Osteoblast (primary cell): ENCODE data around the gene SAMD8. TPM values are rescaled to one million over a fixed set of nuclear protein-coding genes. Genes with fewer than 3 reads are reported as not detected.

Source experiments
- DNase-seq: peaks from one replicate; pipeline ENCODE4 v3.0.0; 2011; ENCODE audit warnings: low spot score, mixed read lengths; ENCODE audit not compliant: insufficient read length; ENCODE audit errors: missing footprints
- H2AFZ ChIP-seq: 2 replicates; pipeline ENCODE4 v1.6.0; 2011; ENCODE audit warnings: mild to moderate bottlenecking, low read length
- H3K27ac ChIP-seq: 2 replicates; pipeline ENCODE4 v1.5.1; 2011; ENCODE audit warnings: mild to moderate bottlenecking, low read depth, low read length, moderate library complexity
- H3K27me3 ChIP-seq: 2 replicates; pipeline ENCODE4 v1.6.0; 2012; ENCODE audit warnings: mild to moderate bottlenecking, control low read depth, inconsistent platforms, low read length, moderate library complexity; ENCODE audit not compliant: insufficient read depth
- H3K36me3 ChIP-seq: 2 replicates; pipeline ENCODE4 v1.5.1; 2011; ENCODE audit warnings: mild to moderate bottlenecking, low read length, control low read depth, moderate library complexity; ENCODE audit not compliant: insufficient read depth
- H3K4me1 ChIP-seq: 2 replicates; pipeline ENCODE4 v1.5.1; 2011; ENCODE audit warnings: mild to moderate bottlenecking, low read length, control low read depth, moderate library complexity; ENCODE audit not compliant: insufficient read depth
- H3K4me2 ChIP-seq: 2 replicates; pipeline ENCODE4 v1.6.0; 2011; ENCODE audit warnings: mild to moderate bottlenecking, low read length; ENCODE audit not compliant: insufficient read depth
- H3K4me3 ChIP-seq: fragments of 200-600 bp; sonication (generic); 3 replicates; pipeline ENCODE4 v1.5.1; 2012; ENCODE audit warnings: mild to moderate bottlenecking, low read length, inconsistent platforms; ENCODE audit not compliant: insufficient read depth
- H3K79me2 ChIP-seq: 2 replicates; pipeline ENCODE4 v1.6.0; 2012; ENCODE audit warnings: mild to moderate bottlenecking, low read length, control low read depth, inconsistent platforms; ENCODE audit not compliant: insufficient read depth
- H3K9me3 ChIP-seq: 2 replicates; pipeline ENCODE4 v1.5.1; 2011; ENCODE audit warnings: low read depth, low read length, control low read depth
- H4K20me1 ChIP-seq: 2 replicates; pipeline ENCODE4 v1.6.0; 2012; ENCODE audit warnings: mild to moderate bottlenecking, low read length, control low read depth; ENCODE audit not compliant: insufficient read depth
- total RNA-seq: library from RNA; depleted of rRNA; stranded (reverse); fragments of >200 nt; gene quantifications from 2 replicates; pipeline ENCODE4 v1.2.3, GENCODE V29; 2012
- TF ChIP-seq, protein P1 (sequence below): IDR thresholded peaks from 2 replicates; pipeline ENCODE4 v1.5.1; 2011; ENCODE audit warnings: mild to moderate bottlenecking, low read depth, low read length, moderate library complexity; ENCODE audit errors: extremely low read depth

The SAMD8 gene
- total RNA-seq, 1 donor, result 31.5 TPM

DNA sequence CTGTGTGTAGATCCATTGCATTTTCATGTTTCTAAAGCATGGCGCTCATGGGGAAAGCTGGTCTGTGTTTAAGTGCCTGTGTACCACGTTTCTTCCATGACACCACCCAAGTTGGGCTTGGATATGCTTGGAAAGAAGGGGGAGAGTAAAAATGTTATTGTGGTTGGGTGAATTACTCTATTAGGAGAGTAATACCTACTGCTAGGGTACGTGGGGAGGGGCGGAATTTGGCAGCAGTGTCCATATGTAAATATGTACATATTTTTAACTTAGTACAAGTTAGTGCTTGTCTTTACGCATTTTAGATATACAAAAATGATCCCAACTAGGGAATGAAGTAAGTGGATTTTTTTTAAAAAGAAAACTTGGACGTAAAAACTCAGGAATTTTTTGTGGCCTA is 42.9 kb upstream of the SAMD8 start:
- Histone ChIP-seq H3K36me3 (no peaks in the 10 kb centered on the region), H3K27ac (no peak overlapping the region), H4K20me1 (no peaks in the 10 kb centered on the region), H3K79me2 (no peaks in the 10 kb centered on the region), H3K4me1 (no peaks in the 10 kb centered on the region), H3K9me3 (no peaks in the 10 kb centered on the region), H3K27me3 (no peaks in the 10 kb centered on the region), H3K4me2 (no peak overlapping the region), H3K4me3 (no peak overlapping the region), H2AFZ (no peak overlapping the region)
- no peak for DNase-seq
- TF ChIP-seq, protein P1, sequence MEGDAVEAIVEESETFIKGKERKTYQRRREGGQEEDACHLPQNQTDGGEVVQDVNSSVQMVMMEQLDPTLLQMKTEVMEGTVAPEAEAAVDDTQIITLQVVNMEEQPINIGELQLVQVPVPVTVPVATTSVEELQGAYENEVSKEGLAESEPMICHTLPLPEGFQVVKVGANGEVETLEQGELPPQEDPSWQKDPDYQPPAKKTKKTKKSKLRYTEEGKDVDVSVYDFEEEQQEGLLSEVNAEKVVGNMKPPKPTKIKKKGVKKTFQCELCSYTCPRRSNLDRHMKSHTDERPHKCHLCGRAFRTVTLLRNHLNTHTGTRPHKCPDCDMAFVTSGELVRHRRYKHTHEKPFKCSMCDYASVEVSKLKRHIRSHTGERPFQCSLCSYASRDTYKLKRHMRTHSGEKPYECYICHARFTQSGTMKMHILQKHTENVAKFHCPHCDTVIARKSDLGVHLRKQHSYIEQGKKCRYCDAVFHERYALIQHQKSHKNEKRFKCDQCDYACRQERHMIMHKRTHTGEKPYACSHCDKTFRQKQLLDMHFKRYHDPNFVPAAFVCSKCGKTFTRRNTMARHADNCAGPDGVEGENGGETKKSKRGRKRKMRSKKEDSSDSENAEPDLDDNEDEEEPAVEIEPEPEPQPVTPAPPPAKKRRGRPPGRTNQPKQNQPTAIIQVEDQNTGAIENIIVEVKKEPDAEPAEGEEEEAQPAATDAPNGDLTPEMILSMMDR, result no peak

DNA sequence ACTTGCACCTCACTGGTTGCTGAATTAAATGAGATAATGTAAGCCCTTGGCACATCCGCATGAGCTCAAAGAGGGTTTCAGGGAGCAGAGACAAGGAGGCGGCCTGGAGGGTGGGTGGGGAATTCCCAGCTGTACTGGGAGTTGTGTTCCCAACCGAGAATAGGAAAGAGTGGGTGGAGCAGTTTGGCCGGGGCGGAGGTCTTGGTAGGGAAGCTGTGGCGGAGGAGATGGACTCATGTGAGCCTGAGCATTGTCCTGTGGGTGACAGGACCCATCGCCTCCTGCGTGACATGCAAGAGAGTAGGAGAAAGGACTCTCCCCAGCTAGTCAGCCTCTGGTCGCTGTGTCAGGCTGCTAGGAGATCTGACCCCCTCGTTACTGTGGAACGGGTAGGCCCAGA is 41.0 kb upstream of the SAMD8 start:
- H3K4me1 ChIP-seq, result no peaks in the 10 kb centered on the region
- H4K20me1 ChIP-seq, result no peaks in the 10 kb centered on the region
- no peak for DNase-seq
- no peak overlapping the region for H3K27ac ChIP-seq
- H3K36me3 ChIP-seq, result no peaks in the 10 kb centered on the region
- H3K4me3 ChIP-seq, result no peak overlapping the region
- TF ChIP-seq, protein P1, result no peak
- H3K27me3 ChIP-seq, result no peaks in the 10 kb centered on the region
- no peak overlapping the region for H2AFZ ChIP-seq
- H3K9me3 ChIP-seq, result no peaks in the 10 kb centered on the region
- H3K79me2 ChIP-seq, result no peaks in the 10 kb centered on the region
- no peak overlapping the region for H3K4me2 ChIP-seq

DNA sequence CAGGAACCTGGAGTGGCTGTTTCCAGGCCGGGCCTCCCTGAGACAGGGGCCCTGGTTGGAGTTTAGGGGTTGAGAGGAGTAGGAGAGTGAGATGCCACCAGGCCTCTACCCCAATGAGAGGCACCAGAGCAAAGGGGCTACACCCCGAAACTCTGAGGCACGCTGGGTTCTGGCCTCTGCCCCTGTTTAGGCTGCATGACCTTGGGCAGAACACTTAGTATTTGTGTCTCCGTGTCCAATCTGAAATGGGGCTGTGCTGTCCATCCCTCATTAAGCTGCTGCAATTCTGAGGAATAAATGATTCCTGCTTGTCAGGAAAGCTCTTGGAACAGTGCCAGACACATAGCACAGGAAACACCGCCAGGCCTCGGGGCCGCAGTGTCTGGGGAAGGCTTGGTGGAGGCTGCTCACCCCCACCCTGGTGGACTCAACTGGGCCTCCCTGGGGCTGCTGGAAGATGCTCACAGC is 40.5 kb upstream of the SAMD8 start:
- Histone ChIP-seq H3K36me3 (no peaks in the 10 kb centered on the region), H3K27ac (no peak overlapping the region), H3K27me3 (no peaks in the 10 kb centered on the region), H4K20me1 (no peaks in the 10 kb centered on the region), H3K4me1 (no peaks in the 10 kb centered on the region), H3K4me3 (no peak overlapping the region), H3K9me3 (no peaks in the 10 kb centered on the region), H2AFZ (no peak overlapping the region), H3K4me2 (no peak overlapping the region), H3K79me2 (no peaks in the 10 kb centered on the region)
- DNase-seq, result no peak
- TF ChIP-seq, protein P1, result no peak

DNA sequence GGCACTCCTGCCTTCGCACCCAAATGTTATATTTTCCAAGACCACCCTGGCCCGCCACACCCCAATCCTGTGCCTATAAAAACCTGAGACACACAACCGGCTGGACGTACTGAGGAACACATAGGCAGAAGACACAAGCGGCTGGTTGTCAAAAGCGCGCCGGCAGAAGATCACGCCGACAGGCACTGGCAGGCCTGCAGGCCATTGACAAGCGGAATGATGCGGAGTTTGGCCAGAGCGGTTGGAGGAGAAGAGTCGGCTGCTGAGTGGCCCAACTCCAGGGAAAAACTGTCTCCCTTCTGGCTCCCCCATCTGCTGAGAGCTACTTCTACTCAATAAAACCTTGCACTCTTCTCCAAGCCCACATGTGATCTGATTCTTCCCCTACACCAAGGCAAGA is 39.7 kb upstream of the SAMD8 start:
- Histone ChIP-seq H3K36me3 (no peaks in the 10 kb centered on the region), H3K27ac (no peak overlapping the region), H3K4me1 (no peaks in the 10 kb centered on the region), H3K4me2 (no peak overlapping the region), H3K79me2 (no peaks in the 10 kb centered on the region), H2AFZ (no peak overlapping the region), H3K9me3 (no peaks in the 10 kb centered on the region), H4K20me1 (no peaks in the 10 kb centered on the region), H3K4me3 (no peak overlapping the region), H3K27me3 (no peaks in the 10 kb centered on the region)
- TF ChIP-seq, protein P1, result no peak
- DNase-seq, result no peak
